NOMO-1 (cell line): ENCODE data around the gene SNED1.
"Not testable (repeated sequence)": the region's sequence is repeated elsewhere in the genome, so short reads cannot be mapped to it uniquely, and the experiment has no call there.

Experiments used
- DNase-seq, 2 experiments: peaks; one replicate each; lab custom pipeline; 2025; ENCODE audit not compliant: unreplicated experiment in 2 of 2; lab: John Stamatoyannopoulos, UW

The SNED1 gene

GRCh38 chr2:241081643-241082340 is 83.4 kb downstream of the SNED1 start:
- no peak for DNase-seq

DNA sequence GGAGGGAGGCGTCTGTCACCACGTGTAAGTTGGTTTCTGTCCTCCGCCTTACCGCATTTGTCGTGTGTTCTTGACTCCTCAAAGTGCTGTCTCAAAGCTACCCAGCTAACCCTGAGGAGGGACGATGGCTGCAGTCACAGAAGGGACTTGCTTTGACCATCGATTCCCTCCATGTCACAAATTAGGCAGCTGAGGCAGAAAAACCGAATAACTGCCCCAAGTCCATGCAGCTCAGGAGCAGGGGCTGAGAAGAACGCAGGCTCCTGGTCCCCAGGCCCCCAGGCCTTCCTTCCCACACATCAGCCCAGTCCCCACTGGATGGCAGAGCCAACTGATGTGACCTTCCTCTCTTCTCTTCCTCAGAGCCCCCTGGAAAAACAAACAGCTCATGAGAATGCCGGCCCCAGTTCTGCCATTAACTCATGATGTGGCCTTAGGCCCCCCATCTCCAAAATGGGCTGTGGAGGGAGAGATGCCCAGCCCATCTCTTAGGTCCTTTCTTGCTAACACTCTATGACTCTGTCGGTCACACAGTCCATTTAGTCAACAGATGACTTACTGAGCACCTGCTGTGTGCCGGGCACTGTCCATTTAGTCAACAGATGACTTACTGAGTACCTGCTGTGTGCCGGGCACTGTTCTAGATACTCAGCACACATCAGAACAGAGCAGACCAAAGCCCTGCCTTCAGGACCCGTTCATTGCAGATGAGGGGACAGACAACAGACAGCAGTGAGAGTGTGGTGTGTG is 84.1 kb downstream of the SNED1 start:
- DNase-seq: no peak

GRCh38 chr2:241083091-241083415 is 84.6 kb downstream of the SNED1 start:
- no peak for DNase-seq

GRCh38 chr2:241084856-241085444 is 86.5 kb downstream of the SNED1 start:
- no peak for DNase-seq

DNA sequence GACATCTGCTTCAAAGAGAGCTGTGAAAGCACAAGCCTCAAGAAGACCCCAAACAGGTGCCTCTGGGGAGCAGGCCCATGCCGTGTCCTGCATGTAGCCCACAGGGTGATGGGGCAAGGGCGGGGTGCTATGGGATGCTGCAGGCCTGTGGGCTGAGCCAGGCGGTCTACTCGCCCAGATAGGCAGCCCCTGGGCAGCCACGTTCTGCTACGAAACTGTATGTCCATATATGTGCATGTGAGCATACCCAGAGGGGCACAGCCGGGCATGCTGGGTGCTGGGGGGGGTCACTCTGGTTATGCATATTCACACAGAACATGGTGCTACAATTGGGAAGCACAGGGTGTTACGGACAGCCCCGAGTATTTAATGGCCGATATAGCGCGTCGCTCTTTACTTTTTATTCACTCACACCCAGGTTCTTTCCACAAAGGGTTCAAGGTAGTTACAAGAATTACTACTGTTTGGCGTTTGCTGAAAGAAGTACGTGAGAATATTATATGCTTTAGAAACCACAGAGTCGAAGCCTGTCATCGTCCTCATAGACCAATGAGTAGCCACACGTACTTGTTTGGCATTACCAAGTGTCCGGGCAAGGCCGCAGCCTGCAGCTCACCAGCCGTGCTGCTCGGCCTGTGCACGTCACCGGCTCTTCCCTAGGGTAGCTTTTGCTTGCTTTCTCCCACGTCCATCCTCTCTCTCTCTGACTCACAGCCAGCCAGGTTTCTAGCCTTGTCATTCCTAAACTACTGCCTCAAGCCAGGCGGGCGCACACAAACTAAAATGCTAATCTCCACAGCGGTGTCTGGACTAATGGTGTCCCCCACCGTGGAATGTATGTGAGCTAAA is 89.2 kb downstream of the SNED1 start:
- DNase-seq: no peak

DNA sequence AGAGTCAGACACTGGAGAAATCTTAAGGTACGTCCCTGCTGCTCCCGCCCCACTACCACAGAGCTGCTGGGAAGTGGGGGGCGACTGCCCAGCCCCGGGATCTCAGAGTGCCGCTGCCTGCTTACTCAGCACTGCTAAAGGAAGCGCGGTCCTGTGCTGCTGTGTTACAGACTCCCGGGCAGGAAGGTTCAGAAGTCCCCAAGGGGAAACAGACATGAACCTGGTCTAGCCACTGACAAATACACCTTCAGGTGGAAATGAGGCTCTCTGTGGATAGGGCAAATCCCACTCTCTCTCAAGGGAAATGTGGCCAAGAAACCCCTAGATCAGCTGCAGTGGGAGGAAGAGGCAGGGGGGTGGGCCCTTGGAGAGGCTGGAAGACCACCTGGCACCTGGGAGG is 90.0 kb downstream of the SNED1 start:
- no peak for DNase-seq

- DNase-seq: no peak
Measured at GRCh38 chr2:241088791-241089732, 90.6 kb downstream of the SNED1 start.

DNA sequence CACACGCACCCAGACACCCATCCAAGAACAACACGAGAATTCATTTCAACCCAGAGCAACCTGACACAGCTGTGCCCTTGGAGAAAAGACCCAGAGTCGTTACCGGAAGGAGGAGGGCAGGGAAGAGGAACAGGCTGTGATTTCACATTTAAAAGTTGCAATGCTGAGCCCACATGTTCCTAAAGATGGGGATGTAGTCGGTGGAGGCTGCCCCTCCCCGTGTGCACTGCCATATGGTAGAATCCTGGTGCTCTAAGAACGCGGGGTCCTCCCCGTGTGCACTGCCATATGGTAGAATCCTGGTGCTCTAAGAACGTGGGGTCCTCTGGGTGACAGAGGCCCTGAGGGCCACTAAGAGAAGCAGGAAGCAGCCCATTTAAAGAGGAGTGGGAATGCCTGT is 92.8 kb downstream of the SNED1 start:
- no peak for DNase-seq

DNA sequence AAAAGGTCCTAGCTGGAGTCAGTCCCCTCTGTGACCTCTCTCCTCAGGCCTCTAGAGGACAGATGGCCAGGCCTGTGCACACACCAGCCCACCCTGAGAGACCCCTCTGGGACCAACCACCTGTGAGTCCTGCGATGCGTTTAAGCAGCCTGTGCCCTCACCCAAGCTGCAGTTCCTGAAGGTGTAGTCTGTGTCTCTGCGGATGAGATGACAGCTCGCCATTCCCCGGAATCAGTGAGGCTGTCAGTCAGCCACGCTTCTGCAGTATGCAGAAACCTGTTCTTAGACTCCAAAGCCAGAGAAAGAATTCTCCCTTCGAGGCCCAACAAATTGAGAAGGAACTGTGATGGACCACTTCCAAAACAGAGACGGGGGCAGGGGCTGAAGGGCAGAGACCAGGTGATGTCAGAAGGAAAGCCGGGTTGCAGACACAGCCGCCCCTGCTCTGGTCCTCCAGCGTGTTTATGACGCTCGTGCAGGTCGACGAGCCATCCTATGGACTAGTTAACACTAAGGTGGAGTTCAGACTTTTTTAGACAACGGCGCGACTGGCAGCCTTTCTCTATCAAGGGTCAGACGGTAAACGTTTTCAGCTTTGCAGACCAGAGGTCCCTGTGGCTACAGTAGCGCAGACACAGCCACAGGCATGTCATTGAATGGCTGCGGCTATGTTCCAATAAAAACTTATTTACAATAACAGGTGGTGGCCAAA is 93.5 kb downstream of the SNED1 start:
- no peak for DNase-seq

DNA sequence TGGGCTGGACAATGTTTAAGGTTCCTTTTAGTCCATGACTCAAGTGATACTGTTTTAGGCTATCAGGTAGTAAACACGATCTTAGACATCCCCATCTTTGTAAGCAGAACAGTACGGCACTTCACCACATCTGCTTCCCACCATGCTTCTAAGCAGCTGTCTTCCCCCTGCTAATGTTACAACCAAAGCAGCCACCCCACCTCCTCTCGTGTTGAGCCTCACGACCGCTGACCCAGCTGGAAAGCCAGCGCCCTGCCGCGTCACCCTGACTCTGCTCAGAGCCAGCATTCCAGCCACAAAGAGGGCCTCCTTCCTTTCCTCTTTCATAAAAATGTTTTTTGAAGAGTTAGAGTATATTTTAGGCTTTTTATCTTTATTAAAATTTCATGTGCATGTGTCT is 94.3 kb downstream of the SNED1 start:
- no peak for DNase-seq

- not testable (repeated sequence) for DNase-seq
Measured at GRCh38 chr2:241093133-241093781, 94.8 kb downstream of the SNED1 start.

DNA sequence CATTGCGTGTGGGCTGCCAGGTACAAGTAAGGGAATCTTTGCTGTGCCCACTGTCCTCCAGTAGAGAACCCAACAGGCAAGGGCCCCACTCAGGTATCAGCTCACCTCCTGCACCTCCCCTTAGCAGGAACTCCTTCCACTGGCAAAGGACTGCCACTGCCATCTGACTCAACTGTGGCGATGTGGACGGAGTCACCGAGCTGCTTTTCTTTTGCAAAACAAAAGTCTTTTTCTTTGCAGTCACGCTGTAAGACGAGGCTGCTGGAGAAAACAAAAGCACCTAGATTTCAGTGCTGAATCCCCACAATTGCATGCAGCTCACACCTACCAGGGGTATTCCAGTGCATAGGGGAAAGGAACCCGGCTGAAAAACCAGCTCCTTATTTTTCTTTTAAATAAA is 95.8 kb downstream of the SNED1 start:
- DNase-seq: no peak

DNA sequence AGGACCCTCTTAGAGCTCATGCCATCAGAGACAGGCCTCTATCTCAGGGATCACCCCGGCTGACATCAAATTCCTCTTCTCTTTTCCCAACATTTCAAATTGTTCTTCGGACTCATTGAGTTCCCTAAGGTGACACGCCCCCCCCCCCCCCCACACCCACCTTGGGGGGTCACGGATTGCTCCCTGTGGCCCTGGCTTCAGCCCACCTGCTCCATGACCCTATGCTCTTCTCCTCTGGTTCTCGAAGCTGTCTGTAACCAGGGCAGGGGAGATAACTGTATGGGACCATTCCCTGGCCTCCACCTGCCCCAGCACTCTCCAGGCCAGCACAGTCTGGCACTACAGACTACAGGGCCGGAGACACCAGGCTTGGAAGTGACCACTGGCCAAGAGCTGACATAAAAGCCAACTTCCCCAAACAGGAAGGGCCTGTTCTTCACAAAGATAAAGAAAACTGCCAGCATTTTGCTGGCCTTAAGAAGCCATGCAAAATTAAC is 96.6 kb downstream of the SNED1 start:
- DNase-seq: no peak

GRCh38 chr2:241095594-241096290 is 97.3 kb downstream of the SNED1 start:
- no peak for DNase-seq

DNA sequence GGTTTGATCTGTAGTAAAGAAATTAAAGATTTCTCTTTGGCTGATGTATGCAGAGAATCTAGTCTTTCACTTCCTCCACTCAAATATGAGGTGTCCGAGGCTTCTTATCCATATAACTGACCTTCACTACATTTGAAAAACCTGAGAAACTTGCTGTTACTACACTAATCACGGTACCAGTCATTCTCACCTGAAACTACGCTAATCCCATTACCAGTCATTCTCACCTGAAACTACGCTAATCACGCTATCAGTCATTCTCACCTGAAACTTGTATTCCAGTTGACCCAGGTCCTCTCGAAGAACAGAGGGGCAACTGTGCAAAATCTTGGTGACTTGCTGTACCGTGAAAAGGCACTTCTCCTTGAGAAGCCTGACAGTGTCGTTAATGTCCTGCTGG is 98.6 kb downstream of the SNED1 start:
- DNase-seq: no peak

- no peak for DNase-seq
Measured at GRCh38 chr2:241099246-241099645, 100.8 kb downstream of the SNED1 start.

DNA sequence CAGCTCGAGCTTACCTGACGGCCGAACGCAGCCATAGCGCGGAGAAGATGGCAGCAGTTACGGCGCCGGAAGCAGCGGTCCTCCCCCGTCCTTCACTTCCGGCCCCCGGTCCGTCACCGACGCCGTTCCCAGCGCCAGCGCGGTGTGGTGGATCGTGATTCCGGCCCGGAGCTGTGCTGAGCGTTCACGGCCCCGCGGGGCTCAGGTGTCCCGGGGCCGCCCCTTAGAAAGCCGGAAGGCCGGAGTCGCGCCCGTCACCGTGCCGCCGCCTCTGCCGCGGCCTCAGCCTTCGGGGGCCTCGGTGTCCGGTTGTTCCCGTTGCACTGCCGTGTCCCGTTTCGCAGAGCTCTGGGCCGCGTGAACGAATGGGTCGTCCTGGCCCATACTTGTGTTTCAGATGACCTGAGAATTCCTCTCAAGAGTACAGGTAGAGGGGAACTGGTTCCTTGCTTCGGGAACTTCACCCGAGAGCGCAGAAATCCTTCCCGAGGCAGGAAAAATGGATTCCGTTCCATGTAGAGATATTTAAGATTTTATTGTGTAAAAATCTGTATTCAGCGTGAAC is 103.9 kb downstream of the SNED1 start, which contains the start of gene MTERF4:
TSS of gene MTERF4 (minus strand) at position 49 of the 565 bp plus-strand sequence. CDS start at position 35, 14 bp downstream.
- DNase-seq: peak; percentile 75 to 84

- no peak for DNase-seq
Measured at GRCh38 chr2:241103176-241103595, 104.8 kb downstream of the SNED1 start.
